NOMO-1 treated with DMSO at 0.1 percent for 48 hours (cell line): ENCODE results near the gene LPP.

ENCODE experiments used
- DNase-seq: peaks from one replicate; lab custom pipeline; 2025; ENCODE audit not compliant: unreplicated experiment; lab: John Stamatoyannopoulos, UW

The LPP gene

DNA sequence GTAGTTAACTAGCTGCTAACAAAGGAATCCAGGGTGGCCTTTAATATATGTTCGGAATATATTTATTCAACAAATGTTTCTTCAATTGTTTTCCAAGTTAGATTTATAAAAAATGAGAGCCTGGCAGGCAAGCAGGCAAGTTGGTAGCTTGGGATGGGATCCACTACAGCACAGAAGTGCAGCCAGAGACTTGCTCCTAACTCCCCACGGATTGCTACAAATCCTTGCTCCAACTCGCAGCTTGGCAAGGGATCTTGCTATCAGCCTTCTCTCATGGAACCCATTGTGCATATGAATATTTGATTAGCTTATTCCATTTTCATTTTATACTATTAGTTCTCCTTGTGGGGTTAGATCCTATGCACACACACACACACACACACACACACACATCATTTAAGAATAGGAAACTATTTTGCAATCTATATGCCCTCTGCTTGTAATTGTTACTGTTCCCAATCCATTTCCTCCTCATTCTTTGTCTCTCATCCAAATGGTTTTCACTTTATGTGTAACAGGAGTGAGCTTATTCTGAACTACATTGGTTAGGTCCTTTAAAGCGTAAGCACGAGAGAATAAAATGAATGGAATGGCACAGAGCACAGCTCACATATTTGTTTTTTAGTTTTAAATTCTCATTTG, 505.6 kb downstream of the LPP start:
- no peak for DNase-seq

DNA sequence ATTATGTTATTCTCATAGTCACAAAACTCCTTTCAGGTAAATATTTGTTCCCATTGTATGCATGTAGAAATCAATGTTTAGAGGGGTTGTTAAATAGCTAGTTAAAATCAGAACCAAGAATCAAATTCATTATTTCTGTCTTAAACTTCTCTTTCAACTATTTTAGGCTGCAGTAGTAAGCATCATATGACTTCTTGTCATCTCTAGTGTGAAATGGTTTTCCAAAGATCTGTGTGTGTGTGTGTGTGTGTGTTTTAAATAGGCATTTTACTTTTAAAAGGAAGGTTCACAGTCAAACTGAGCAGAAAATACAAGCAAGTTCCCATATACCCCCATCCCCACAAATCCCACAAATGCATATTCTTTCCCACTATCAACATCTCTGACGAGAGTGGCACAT, 506.5 kb downstream of the LPP start:
- DNase-seq: no peak

- no peak for DNase-seq
Measured at GRCh38 chr3:188661806-188662205, 507.8 kb downstream of the LPP start.

- DNase-seq: no peak
Measured at GRCh38 chr3:188662214-188662613, 508.3 kb downstream of the LPP start.

DNA sequence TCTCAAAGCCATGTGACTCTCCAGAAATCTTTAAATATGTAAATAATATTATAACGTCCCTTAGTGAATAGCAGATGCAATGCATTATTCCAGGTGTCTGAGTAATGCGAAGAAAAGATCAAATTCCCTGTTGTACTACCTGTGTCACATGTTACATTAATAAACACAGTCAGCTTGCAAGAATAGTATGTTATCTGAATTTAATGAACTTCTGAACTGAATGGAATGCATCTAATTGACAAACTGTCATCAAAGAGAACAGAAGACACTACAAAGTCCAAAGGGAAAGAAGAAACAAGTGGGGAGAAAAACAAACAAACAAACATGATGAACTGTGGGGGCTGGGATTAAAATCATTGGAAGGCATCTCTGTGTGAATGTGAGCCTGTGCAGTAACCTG, 508.8 kb downstream of the LPP start:
- DNase-seq: no peak

DNA sequence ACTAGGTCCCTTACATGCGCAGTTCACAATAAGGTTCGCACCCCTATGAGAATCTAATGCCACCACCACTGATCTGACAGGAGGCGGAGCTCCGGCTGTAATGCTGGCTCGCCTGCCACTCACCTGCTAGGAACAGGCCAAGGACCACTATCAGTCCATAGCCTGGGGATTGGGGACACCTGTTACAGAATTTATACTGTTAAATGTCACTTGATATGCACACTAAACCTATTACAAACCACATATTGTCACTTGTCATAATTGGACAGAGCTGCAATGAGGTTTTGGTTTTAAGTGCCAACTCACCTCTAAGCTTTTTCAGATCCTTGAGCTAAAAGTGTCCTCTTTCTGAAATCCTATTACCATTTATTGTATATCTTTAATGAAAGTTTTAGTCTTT, 509.9 kb downstream of the LPP start:
- no peak for DNase-seq

GRCh38 chr3:188664795-188665194, 510.8 kb downstream of the LPP start:
- DNase-seq: no peak

DNA sequence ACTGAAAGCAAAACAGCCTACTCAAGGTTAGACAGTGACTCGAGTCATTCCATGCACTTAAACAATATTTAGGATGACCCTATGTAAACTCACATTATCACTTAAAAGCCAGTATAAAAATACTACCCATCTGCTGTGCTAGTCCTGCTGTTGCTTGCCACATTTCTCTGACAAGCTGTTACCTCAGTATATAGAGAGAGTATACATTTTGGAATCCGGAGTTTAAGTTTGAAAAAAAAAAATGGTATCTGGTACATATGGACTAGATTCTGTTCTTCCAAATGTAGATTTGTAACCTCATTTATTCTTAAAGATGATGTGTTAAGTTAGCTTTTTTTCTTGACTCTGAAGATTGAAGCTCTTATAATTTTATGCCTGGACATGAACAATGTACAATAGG, 514.0 kb downstream of the LPP start:
- DNase-seq: no peak

DNA sequence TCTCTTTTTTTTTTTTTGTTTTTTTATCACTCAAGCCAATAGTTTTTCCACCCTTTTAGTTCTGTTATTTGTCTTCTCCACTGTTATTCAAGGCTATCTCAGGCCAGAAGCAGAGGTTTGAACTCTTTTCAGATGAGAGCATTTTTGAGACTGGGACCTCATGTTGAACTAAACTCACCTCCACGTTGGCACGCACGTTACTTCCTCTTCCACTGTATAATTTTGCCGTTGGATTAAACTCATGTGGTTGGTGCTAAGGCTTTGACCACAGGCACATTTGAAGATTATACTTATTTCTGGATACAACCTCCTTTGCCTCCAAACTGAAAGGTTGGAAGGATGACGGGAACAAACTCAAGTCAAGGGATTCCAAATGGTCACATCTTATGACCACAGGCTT, 516.5 kb downstream of the LPP start:
- peak; percentile 69 for DNase-seq

GRCh38 chr3:188671971-188672370, 518.0 kb downstream of the LPP start:
- peak; percentile 37 for DNase-seq

DNA sequence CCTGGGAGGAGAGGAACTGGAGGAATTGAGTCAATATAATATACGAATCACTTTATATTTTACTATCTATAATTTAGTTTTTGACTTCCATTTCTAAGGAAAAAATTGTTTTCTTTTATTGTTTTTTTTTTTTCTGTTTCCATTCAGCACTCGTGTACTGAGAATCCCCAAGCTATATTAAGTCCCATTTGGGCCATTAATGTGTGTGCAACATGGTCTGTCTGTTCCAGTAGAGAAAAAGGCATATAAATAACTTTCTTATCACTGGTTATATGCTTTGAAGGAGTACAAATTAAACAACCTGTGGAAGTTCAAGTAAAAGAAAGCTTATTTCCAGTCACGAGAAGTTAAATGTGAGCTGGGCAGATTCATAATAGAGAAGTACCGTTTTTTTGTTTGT, 518.9 kb downstream of the LPP start:
- no peak for DNase-seq

GRCh38 chr3:188673646-188674186, 519.8 kb downstream of the LPP start:
- peak; percentile 62 for DNase-seq

DNA sequence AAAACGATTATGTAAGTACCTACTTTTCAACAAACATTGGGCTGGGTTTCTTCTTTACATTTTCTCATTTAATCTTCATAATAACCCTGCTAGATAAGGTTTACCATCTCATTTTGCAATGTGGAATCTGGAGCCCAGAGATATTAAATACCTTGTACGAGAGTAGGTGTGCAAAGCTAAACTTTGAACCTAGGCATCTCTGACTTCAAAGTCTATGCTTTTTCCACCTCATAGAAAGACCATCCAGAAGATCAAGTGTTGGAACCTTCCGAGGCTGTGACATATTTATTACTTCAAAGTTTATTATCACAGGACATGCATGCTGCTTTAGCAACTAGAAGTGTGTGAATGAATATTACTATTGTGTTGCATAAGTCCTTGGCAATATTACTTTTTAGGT, 520.6 kb downstream of the LPP start:
- no peak for DNase-seq

DNA sequence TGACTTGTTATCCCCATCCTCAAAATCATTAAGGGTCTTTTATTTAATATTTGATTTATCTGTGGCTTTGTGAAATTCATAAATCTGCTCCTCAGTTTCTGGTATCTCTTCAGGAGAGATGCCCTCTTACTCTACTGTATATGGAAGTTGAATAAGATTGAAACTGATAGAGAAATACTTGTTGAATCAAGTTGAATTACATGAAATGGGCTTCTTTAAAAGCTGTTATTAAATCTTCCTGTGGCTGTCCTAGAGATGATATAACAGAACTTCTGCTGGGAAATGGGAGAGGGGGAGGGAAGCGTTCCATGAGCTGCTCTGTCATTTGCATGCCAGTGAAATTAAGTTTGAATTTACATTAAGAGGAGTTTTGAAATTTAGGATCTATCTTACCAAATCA, 523.4 kb downstream of the LPP start:
- no peak for DNase-seq

DNA sequence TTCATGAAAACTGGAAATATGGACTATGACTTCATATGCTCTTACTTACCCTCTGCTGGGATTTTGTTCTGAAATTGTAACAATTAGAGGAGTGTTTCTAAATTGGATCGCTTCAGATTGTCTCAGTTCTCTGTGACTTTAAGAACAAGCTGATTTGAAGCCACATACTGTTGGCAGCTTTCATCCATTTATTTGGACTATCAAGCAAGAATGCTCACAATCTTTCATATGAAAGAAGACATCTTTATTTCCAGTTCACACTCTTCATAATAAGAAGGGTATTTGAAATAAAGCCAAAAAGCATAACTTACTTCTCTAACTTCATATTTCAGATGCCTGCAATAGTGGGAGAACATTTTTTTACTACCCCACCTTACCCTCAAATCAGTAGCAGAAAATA, 526.2 kb downstream of the LPP start:
- DNase-seq: no peak

DNA sequence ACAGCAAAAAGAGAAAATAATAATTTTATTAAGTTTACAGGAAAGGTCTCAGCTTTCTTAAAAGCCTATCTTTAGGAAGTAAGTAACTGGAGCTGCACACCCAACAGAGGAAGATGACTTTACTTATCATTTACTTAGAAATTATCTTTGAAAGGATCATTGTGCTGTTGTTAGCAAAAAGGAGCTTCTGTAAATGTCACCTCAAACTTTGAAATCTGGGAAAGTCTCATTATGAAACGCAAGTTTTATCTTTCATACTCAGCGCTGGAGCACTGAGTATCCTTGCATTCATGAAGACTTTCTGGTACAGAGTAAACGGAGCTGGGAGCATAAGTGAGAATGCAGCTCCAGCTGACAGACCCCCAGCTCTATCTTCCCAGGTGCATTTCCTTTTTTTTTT, 526.6 kb downstream of the LPP start:
- DNase-seq: no peak

GRCh38 chr3:188682316-188682715, 528.4 kb downstream of the LPP start:
- DNase-seq: no peak

- peak; percentile 45 for DNase-seq
Measured at GRCh38 chr3:188683032-188683521, 529.1 kb downstream of the LPP start.

- DNase-seq: no peak
Measured at GRCh38 chr3:188684276-188684675, 530.3 kb downstream of the LPP start.

GRCh38 chr3:188685789-188686188, 531.8 kb downstream of the LPP start:
- no peak for DNase-seq

- DNase-seq: peak; percentile 79
Measured at GRCh38 chr3:188686324-188686723, 532.4 kb downstream of the LPP start.

- DNase-seq: peak; percentile 88
Measured at GRCh38 chr3:188687389-188687788, 533.4 kb downstream of the LPP start.

DNA sequence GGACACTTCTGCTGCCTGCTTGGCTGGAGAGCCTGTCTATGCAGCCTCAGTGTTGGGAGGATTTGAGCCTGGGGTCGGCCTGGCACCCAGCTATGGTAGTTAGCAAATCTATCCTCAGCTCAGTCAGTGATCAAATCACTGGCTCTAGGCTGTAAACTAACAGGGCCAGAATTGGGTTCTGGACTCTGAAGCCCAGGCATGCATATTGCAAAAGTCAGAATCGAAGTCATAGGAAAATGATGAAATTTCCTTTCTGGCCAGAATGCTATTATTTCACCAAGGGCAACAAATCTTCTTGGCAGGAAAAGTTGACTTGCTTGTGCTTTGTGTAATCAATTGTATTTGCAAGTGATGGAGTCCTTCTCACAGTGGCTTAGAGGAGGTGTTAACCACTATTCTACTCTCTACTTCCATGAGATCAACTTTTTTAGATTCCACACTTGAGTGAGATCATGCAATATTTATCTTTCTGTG, 535.2 kb downstream of the LPP start:
- peak; percentile 83 for DNase-seq
